HepG2 (cell line): ENCODE results near the gene LYZL6. TPM values are rescaled to one million over a fixed set of nuclear protein-coding genes. Genes with fewer than 3 reads are reported as not detected.

Source experiments
- ATF1 ChIP-seq: IDR thresholded peaks from 2 replicates; pipeline ENCODE4 v1.6.1; 2016; ENCODE audit warnings: mild to moderate bottlenecking, control low read depth
- BORCS8-MEF2B ChIP-seq: sonication (generic); formaldehyde crosslinking; IDR thresholded peaks from 2 replicates; pipeline ENCODE4 v1.8.0; 2022; ENCODE audit warnings: mild to moderate bottlenecking, missing genetic modification reagents
- ETV5 ChIP-seq: IDR thresholded peaks from 2 replicates; pipeline ENCODE4 v1.6.1; 2018; ENCODE audit warnings: missing biosample characterization, missing genetic modification reagents, inconsistent platforms, borderline replicate concordance
- KAT2B ChIP-seq: fragments of 150-350 bp; IDR thresholded peaks from 2 replicates; pipeline ENCODE4 v1.6.1; 2014; ENCODE audit warnings: low read depth, low read length, borderline replicate concordance
- MAX ChIP-seq: IDR thresholded peaks from 2 replicates; pipeline ENCODE4 v1.6.1; 2012; ENCODE audit warnings: inconsistent platforms
- MAZ ChIP-seq, 2 experiments: sonication (generic) in 1 of 2; formaldehyde crosslinking in 1 of 2; IDR thresholded peaks; 2 replicates each; pipeline versions ENCODE4 v1.5.0 to v1.6.1; 2012 to 2020; ENCODE audit warnings: low read depth in 2 of 2, mild to moderate bottlenecking in 2 of 2, borderline replicate concordance in 1 of 2, improper control_type of control experiment in 1 of 2, low read length in 1 of 2, missing genetic modification reagents in 1 of 2, moderate library complexity in 1 of 2
- NCOA1 ChIP-seq: sonication (generic); formaldehyde crosslinking; IDR thresholded peaks from 2 replicates; pipeline ENCODE4 v1.9.0; 2021; ENCODE audit warnings: missing genetic modification reagents
- NFKBIZ ChIP-seq: IDR thresholded peaks from 2 replicates; pipeline ENCODE4 v1.6.1; 2018; ENCODE audit warnings: missing genetic modification reagents, missing compliant biosample characterization
- NKX3-1 ChIP-seq: sonication (generic); formaldehyde crosslinking; IDR thresholded peaks from 2 replicates; pipeline ENCODE4 v1.5.0; 2020; ENCODE audit warnings: missing genetic modification reagents
- NONO ChIP-seq, 2 experiments: fragments of 450-650 bp in 1 of 2; sonication (generic) in 1 of 2; formaldehyde crosslinking in 1 of 2; IDR thresholded peaks in 1 of 2; conservative IDR thresholded peaks in 1 of 2; 2 replicates each; pipeline versions ENCODE4 v1.6.1 to v1.8.0; 2017 to 2022; ENCODE audit warnings: mild to moderate bottlenecking in 1 of 2, missing genetic modification reagents in 1 of 2, moderate library complexity in 1 of 2
- POLR2AphosphoS5 ChIP-seq: IDR thresholded peaks from 2 replicates; pipeline ENCODE4 v1.6.1; 2012; ENCODE audit warnings: low read depth, low read length
- SNAPC5 ChIP-seq: sonication (generic); formaldehyde crosslinking; IDR thresholded peaks from 2 replicates; pipeline ENCODE4 v1.8.1; 2023; ENCODE audit warnings: mild to moderate bottlenecking, missing genetic modification reagents, borderline replicate concordance
- SOX13 ChIP-seq, 3 experiments: fragments of 450-650 bp in 1 of 3; sonication (generic) in 1 of 3; formaldehyde crosslinking in 1 of 3; IDR thresholded peaks in 2 of 3; conservative IDR thresholded peaks in 1 of 3; 2 replicates each; pipeline versions ENCODE4 v1.5.0 to v1.6.1; 2016 to 2020; ENCODE audit warnings: antibody characterized with exemption in 1 of 3, mild to moderate bottlenecking in 1 of 3, missing compliant biosample characterization in 1 of 3, missing genetic modification reagents in 1 of 3, moderate library complexity in 1 of 3
- ZBTB20 ChIP-seq: sonication (generic); formaldehyde crosslinking; IDR thresholded peaks from 2 replicates; pipeline ENCODE4 v1.8.1; 2023; ENCODE audit warnings: missing genetic modification reagents, low read depth, mild to moderate bottlenecking, borderline replicate concordance
- ZBTB37 ChIP-seq: sonication (generic); formaldehyde crosslinking; IDR thresholded peaks from 2 replicates; pipeline ENCODE4 v1.4.0; 2020; ENCODE audit warnings: mild to moderate bottlenecking, missing genetic modification reagents
- ZFP36 ChIP-seq: fragments of 150-350 bp; IDR thresholded peaks from 2 replicates; pipeline ENCODE4 v1.6.1; 2018; ENCODE audit warnings: borderline replicate concordance, low read length, low read depth; ENCODE audit not compliant: partially characterized antibody
- ZNF317 ChIP-seq: sonication (generic); formaldehyde crosslinking; IDR thresholded peaks from 2 replicates; pipeline ENCODE4 v1.5.0; 2020; ENCODE audit warnings: mild to moderate bottlenecking, missing genetic modification reagents
- ZNF331 ChIP-seq: sonication (generic); formaldehyde crosslinking; IDR thresholded peaks from 2 replicates; pipeline ENCODE4 v1.4.0; 2020; ENCODE audit warnings: missing genetic modification reagents
- ZNF703 ChIP-seq: sonication (generic); formaldehyde crosslinking; IDR thresholded peaks from 2 replicates; pipeline ENCODE4 v1.5.1; 2020; ENCODE audit warnings: missing genetic modification reagents, mild to moderate bottlenecking, moderate library complexity, borderline replicate concordance
- ZNF781 ChIP-seq: sonication (generic); formaldehyde crosslinking; IDR thresholded peaks from 2 replicates; pipeline ENCODE4 v1.5.1; 2020; ENCODE audit warnings: borderline replicate concordance, mild to moderate bottlenecking, missing genetic modification reagents; ENCODE audit errors: not compliant biosample characterization
- polyA plus RNA-seq, 8 experiments: library from polyadenylated mRNA; depleted of rRNA in 3 of 8; stranded (reverse) in 7 of 8; unstranded in 1 of 8; fragments of >200 nt; fragmentation: Illumina TruSeq in 4 of 8; extraction: Trizol in 4 of 8; gene quantifications; 2 replicates each; pipeline versions ENCODE4 v1.2.1 to v1.2.3, GENCODE V29; 2011 to 2016; ENCODE audit warnings: low read depth in 4 of 8, missing spikeins in 1 of 8, mixed read lengths in 1 of 8; ENCODE audit not compliant: insufficient read depth in 1 of 8
- total RNA-seq, 5 experiments: library from RNA; depleted of rRNA; stranded (reverse); fragments of >200 nt; fragmentation: Illumina TruSeq; extraction: Trizol; gene quantifications; 2 replicates each; pipeline ENCODE4 v1.2.3, GENCODE V29; 2016; ENCODE audit warnings: low read depth in 1 of 5
- TF ChIP-seq, protein P1 (sequence below): sonication (generic); formaldehyde crosslinking; IDR thresholded peaks from 2 replicates; pipeline ENCODE4 v1.8.0; 2022; ENCODE audit warnings: missing genetic modification reagents, mild to moderate bottlenecking, moderate library complexity, borderline replicate concordance
- TF ChIP-seq, protein P2 (sequence below): sonication (generic); formaldehyde crosslinking; IDR thresholded peaks from 2 replicates; pipeline ENCODE4 v1.5.0; 2020; ENCODE audit warnings: missing genetic modification reagents

The LYZL6 gene
- total and polyA plus RNA-seq, 2 of the 13 experiments (the other 11 are each of a cell fraction or from before 2014, with no cell fraction given), result not detected

- TF ChIP-seq, protein P1, sequence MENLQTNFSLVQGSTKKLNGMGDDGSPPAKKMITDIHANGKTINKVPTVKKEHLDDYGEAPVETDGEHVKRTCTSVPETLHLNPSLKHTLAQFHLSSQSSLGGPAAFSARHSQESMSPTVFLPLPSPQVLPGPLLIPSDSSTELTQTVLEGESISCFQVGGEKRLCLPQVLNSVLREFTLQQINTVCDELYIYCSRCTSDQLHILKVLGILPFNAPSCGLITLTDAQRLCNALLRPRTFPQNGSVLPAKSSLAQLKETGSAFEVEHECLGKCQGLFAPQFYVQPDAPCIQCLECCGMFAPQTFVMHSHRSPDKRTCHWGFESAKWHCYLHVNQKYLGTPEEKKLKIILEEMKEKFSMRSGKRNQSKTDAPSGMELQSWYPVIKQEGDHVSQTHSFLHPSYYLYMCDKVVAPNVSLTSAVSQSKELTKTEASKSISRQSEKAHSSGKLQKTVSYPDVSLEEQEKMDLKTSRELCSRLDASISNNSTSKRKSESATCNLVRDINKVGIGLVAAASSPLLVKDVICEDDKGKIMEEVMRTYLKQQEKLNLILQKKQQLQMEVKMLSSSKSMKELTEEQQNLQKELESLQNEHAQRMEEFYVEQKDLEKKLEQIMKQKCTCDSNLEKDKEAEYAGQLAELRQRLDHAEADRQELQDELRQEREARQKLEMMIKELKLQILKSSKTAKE (CRISPR knock-in tag), result peak; percentile 99
- TF ChIP-seq ZNF781 (CRISPR knock-in tag) (peak; percentile 57), ZNF331 (CRISPR knock-in tag) (peak; percentile 86), MAX (peak; percentile 70), ZFP36 (no peak), NONO (IDR thresholded peaks at IDR 0.05) (no peak), NONO (CRISPR knock-in tag; conservative IDR thresholded peaks at IDR 0.05) (peak; percentile 93), ATF1 (CRISPR knock-in tag) (peak; percentile 80), NFKBIZ (CRISPR knock-in tag) (peak; percentile 81), ETV5 (CRISPR knock-in tag) (peak; percentile 92), POLR2AphosphoS5 (peak; percentile 21; the same call in 1 of the 2 replicates), SOX13 (IDR thresholded peaks at IDR 0.05) (peak; percentile 92), SOX13 (CRISPR knock-in tag; conservative IDR thresholded peaks at IDR 0.05 in 1 of 2, IDR thresholded peaks at IDR 0.05 in 1 of 2) (peak in 1 of 2 experiments; percentile 94; a peak in 2 of 4 replicates), ZBTB20 (peak; percentile 91; the same call in 1 of the 2 replicates), NKX3-1 (CRISPR knock-in tag) (no peak), KAT2B (peak; percentile 62; the same call in 1 of the 2 replicates), ZNF317 (CRISPR knock-in tag) (peak; percentile 21; the same call in 1 of the 2 replicates), ZNF703 (CRISPR knock-in tag) (peak; percentile 72), MAZ (IDR thresholded peaks at IDR 0.05; ENCODE audit: borderline replicate concordance, low read depth, low read length) (peak; percentile 75; the same call in 1 of the 2 replicates), MAZ (CRISPR knock-in tag; IDR thresholded peaks at IDR 0.05; ENCODE audit: low read depth) (peak; percentile 67), ZBTB37 (CRISPR knock-in tag) (peak; percentile 97), BORCS8-MEF2B (CRISPR knock-in tag) (peak; percentile 92), SNAPC5 (CRISPR knock-in tag) (0 out of 2 replicates have a peak, but pooled peaks have one; percentile 68), NCOA1 (CRISPR knock-in tag) (peak; percentile 96)
- TF ChIP-seq, protein P2, sequence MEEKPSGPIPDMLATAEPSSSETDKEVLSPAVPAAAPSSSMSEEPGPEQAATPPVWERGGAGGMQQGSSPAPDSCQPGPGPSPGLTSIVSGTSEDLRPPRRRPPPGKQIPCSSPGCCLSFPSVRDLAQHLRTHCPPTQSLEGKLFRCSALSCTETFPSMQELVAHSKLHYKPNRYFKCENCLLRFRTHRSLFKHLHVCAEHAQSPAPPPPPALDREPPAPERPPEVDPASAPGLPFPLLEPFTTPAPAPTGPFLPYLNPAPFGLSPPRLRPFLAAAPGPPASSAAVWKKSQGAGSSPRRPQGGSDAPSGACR (CRISPR knock-in tag), result peak; percentile 60; the same call in 1 of the 2 replicates
Measured at GRCh38 chr17:35973333-35974260, 30.1 kb upstream of the LYZL6 start (continued).
